Endometrium (tissue), 2 donors: Measurements from ENCODE around the gene FAM43B.

Experiments used
- FAIRE-seq: peaks from 2 replicates; lab custom pipeline; 2012; peaks lifted over from hg19 to GRCh38; lab: Jason Lieb, UNC
- donor health status: control.
- donor health status: control.

The FAM43B gene

GRCh38 chr1:20552728-20553445, 514 bp downstream of the FAM43B start:
- FAIRE-seq = no peak

- no peak for FAIRE-seq
These were observed 2.8 kb downstream of the FAM43B start for GRCh38 chr1:20555025-20555757.

- FAIRE-seq = no peak
These were observed 3.4 kb downstream of the FAM43B start for GRCh38 chr1:20555758-20556120.

- FAIRE-seq = no peak
These were observed 5.8 kb downstream of the FAM43B start for GRCh38 chr1:20558191-20558590.

- FAIRE-seq = no peak
These were observed 8.6 kb downstream of the FAM43B start for GRCh38 chr1:20560966-20561365.

- FAIRE-seq = no peak
These were observed 12.9 kb downstream of the FAM43B start for GRCh38 chr1:20565234-20565633.

- no peak for FAIRE-seq
These were observed 17.2 kb downstream of the FAM43B start for GRCh38 chr1:20569523-20570098.

- no peak for FAIRE-seq
These were observed 19.1 kb downstream of the FAM43B start for GRCh38 chr1:20571427-20571826.

GRCh38 chr1:20573987-20574386, 21.6 kb downstream of the FAM43B start:
- FAIRE-seq = no peak

- FAIRE-seq = no peak
These were observed 22.5 kb downstream of the FAM43B start for GRCh38 chr1:20574686-20575540.

GRCh38 chr1:20575541-20576336, 23.4 kb downstream of the FAM43B start:
- no peak for FAIRE-seq

GRCh38 chr1:20578062-20578461, 25.7 kb downstream of the FAM43B start:
- FAIRE-seq = no peak

- no peak for FAIRE-seq
These were observed 26.5 kb downstream of the FAM43B start for GRCh38 chr1:20578721-20579395.

- FAIRE-seq = no peak
These were observed 32.5 kb downstream of the FAM43B start for GRCh38 chr1:20584890-20585289.

GRCh38 chr1:20586953-20587660, 34.7 kb downstream of the FAM43B start:
- FAIRE-seq = no peak

GRCh38 chr1:20587661-20588053, 35.3 kb downstream of the FAM43B start:
- FAIRE-seq = no peak

GRCh38 chr1:20588634-20589225, 36.4 kb downstream of the FAM43B start, which contains the start of gene CDA:
Gene CDA, plus strand, starts transcription at chr1:20589097. Its CDS starts 33 bp downstream, at chr1:20589130.
- FAIRE-seq = no peak

GRCh38 chr1:20589331-20590278, 37.2 kb downstream of the FAM43B start:
- FAIRE-seq = no peak

GRCh38 chr1:20590306-20590777, 38.0 kb downstream of the FAM43B start:
- FAIRE-seq = no peak
